ENCODE results near the gene ERBB4. TPM values are rescaled to one million over a fixed set of nuclear protein-coding genes. Genes with fewer than 3 reads are reported as not detected.

The ERBB4 gene
- total RNA-seq, 2 experiments from 2014 or later: not detected

GRCh38 chr2:211407076-211407475 lies 1131.5 kb downstream of the ERBB4 start:
- TF ChIP-seq CTCF (conservative IDR thresholded peaks at IDR 0.05; ENCODE audit: low read length) (no peak), EZH2phosphoT487 (IDR thresholded peaks at IDR 0.05; ENCODE audit: borderline replicate concordance, low read depth, low read length) (no peak)
- BruUV-seq (replicated peaks): no TSS peak
- H2AFZ ChIP-seq (ENCODE audit: low read length): no peak overlapping the region
- H3K27ac ChIP-seq (ENCODE audit: low read depth, low read length, poor library complexity, severe bottlenecking): no peak overlapping the region
- no peaks in the 10 kb centered on the region for H3K9me2 ChIP-seq (ENCODE audit: insufficient read depth, low read length)
- ChIA-PET POLR2A (interaction anchor here (0.7 to 1.3 kb wide), 3 partner anchors 18 to 132 kb away, joined by 3 to 5 read pairs (median 3); no protein-coding TSS in a partner anchor), CTCF (ENCODE audit: unreplicated experiment) (no interaction called here)
- no peaks in the 10 kb centered on the region for H3K79me2 ChIP-seq (ENCODE audit: insufficient read depth, low read depth, low read length)
- H4K20me1 ChIP-seq (ENCODE audit: insufficient read depth, low read length): no peaks in the 10 kb centered on the region
- no peak for DNase-seq (ENCODE audit: low spot score)
- no peaks in the 10 kb centered on the region for H3K4me1 ChIP-seq (ENCODE audit: insufficient read depth, low read length, poor library complexity, severe bottlenecking)
- intact Hi-C loops (cut with micrococcal nuclease; ENCODE audit: unreplicated experiment): no loop called here
- H3K36me3 ChIP-seq (ENCODE audit: insufficient read depth, low read length): no peaks in the 10 kb centered on the region
- no peak overlapping the region for H3K4me2 ChIP-seq (ENCODE audit: low read length)
- H3K4me3 ChIP-seq (ENCODE audit: low read depth, low read length, poor library complexity, severe bottlenecking): no peak overlapping the region
- no peaks in the 10 kb centered on the region for H3K9me3 ChIP-seq (ENCODE audit: low read length)

GRCh38 chr2:211405036-211405435 lies 1133.6 kb downstream of the ERBB4 start:
- TF ChIP-seq CTCF (conservative IDR thresholded peaks at IDR 0.05; ENCODE audit: low read length): no peak
- no peak for TF ChIP-seq EZH2phosphoT487 (IDR thresholded peaks at IDR 0.05; ENCODE audit: borderline replicate concordance, low read depth, low read length)
- Histone ChIP-seq H3K79me2 (ENCODE audit: insufficient read depth, low read depth, low read length) (no peaks in the 10 kb centered on the region), H2AFZ (ENCODE audit: low read length) (no peak overlapping the region), H3K9me3 (ENCODE audit: low read length) (no peaks in the 10 kb centered on the region), H3K9me2 (ENCODE audit: insufficient read depth, low read length) (no peaks in the 10 kb centered on the region), H3K4me3 (ENCODE audit: low read depth, low read length, poor library complexity, severe bottlenecking) (no peak overlapping the region), H3K4me1 (ENCODE audit: insufficient read depth, low read length, poor library complexity, severe bottlenecking) (no peaks in the 10 kb centered on the region), H3K4me2 (ENCODE audit: low read length) (no peak overlapping the region), H3K27ac (ENCODE audit: low read depth, low read length, poor library complexity, severe bottlenecking) (no peak overlapping the region), H4K20me1 (ENCODE audit: insufficient read depth, low read length) (no peaks in the 10 kb centered on the region), H3K36me3 (ENCODE audit: insufficient read depth, low read length) (no peaks in the 10 kb centered on the region)
- DNase-seq (ENCODE audit: low spot score): no peak
- CTCF ChIA-PET (ENCODE audit: unreplicated experiment): no interaction called here
- POLR2A ChIA-PET: interaction anchor here (0.6 to 1.6 kb wide), 2 partner anchors 14 to 22 kb away, joined by 3 read pairs; no protein-coding TSS in a partner anchor
- BruUV-seq (replicated peaks): no TSS peak
- intact Hi-C loops (cut with micrococcal nuclease; ENCODE audit: unreplicated experiment): loop anchor here (1.0 kb wide), 1 partner anchor 25 kb away; no protein-coding TSS in a partner anchor

GRCh38 chr2:211404098-211404497 lies 1134.5 kb downstream of the ERBB4 start:
- ChIA-PET POLR2A (interaction anchor here (1.6 kb wide), 1 partner anchor 13 kb away, joined by 3 read pairs; no protein-coding TSS in a partner anchor), CTCF (ENCODE audit: unreplicated experiment) (no interaction called here)
- no peak for TF ChIP-seq CTCF (conservative IDR thresholded peaks at IDR 0.05; ENCODE audit: low read length)
- no peak for TF ChIP-seq EZH2phosphoT487 (IDR thresholded peaks at IDR 0.05; ENCODE audit: borderline replicate concordance, low read depth, low read length)
- Histone ChIP-seq H3K9me2 (ENCODE audit: insufficient read depth, low read length) (no peaks in the 10 kb centered on the region), H3K4me1 (ENCODE audit: insufficient read depth, low read length, poor library complexity, severe bottlenecking) (no peaks in the 10 kb centered on the region), H4K20me1 (ENCODE audit: insufficient read depth, low read length) (no peaks in the 10 kb centered on the region), H3K9me3 (ENCODE audit: low read length) (no peaks in the 10 kb centered on the region), H3K27ac (ENCODE audit: low read depth, low read length, poor library complexity, severe bottlenecking) (no peak overlapping the region), H3K4me3 (ENCODE audit: low read depth, low read length, poor library complexity, severe bottlenecking) (no peak overlapping the region), H3K36me3 (ENCODE audit: insufficient read depth, low read length) (no peaks in the 10 kb centered on the region), H3K4me2 (ENCODE audit: low read length) (no peak overlapping the region), H2AFZ (ENCODE audit: low read length) (no peak overlapping the region), H3K79me2 (ENCODE audit: insufficient read depth, low read depth, low read length) (no peaks in the 10 kb centered on the region)
- intact Hi-C loops (cut with micrococcal nuclease; ENCODE audit: unreplicated experiment): no loop called here
- no peak for DNase-seq (ENCODE audit: low spot score)
- no TSS peak for BruUV-seq (replicated peaks)
